T-helper 22 cell (primary cell): Measurements from ENCODE around the gene ZMYND10.

Source experiments
- DNase-seq: peaks from one replicate; pipeline ENCODE4 v3.0.0-alpha.2; 2020; ENCODE audit warnings: low read depth

The ZMYND10 gene

DNA sequence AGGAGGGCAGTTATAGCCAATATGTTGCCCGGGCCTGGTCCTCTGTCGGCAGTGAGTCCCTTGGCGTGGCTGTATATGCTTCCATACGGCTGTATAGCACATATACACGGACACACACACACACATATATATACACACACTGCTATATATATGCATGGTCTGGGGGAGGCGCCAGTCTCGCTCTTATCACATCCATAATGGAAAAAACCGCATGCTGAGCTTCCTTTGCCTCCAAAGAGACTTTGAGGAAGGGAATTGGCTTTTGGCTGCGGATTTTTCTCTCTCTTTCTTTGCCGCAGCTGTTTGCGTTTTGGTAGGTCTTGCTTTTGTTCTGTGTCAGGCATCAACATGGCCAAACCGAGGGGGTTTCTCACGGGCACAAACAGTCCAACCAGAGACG is 25.1 kb upstream of the ZMYND10 start:
- no peak for DNase-seq

DNA sequence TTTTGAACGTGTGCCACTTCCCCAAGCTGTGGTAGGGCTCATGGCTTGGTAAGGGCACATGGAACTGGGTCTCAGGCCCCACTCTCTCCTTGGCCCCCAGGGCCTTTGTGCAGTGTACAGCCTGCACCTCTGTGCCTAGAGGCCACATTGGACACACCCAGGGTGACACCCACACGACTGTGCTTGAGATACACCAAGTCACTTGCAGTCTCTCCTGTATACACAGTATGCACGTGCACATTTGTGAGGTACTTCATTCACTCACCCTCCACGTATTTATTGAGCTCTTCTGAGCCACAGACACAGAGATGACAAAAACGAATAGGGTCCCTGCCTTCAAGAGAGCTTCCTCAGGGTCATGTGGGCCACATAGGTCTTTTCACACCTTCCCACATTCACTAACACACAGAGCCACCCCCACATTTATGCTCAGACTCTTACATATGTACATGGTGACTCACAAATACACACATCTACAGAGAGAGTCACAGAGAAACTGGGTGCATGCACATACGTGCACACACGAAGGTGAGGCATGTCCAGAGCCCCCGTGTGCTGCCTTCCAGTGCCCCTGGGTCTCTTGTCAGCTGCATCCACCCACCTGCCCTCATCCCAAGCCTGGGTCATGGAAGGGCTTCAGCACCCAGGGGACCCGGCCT is 23.6 kb upstream of the ZMYND10 start:
- no peak for DNase-seq

GRCh38 chr3:50365842-50366220 is 20.3 kb upstream of the ZMYND10 start:
- DNase-seq = no peak

DNA sequence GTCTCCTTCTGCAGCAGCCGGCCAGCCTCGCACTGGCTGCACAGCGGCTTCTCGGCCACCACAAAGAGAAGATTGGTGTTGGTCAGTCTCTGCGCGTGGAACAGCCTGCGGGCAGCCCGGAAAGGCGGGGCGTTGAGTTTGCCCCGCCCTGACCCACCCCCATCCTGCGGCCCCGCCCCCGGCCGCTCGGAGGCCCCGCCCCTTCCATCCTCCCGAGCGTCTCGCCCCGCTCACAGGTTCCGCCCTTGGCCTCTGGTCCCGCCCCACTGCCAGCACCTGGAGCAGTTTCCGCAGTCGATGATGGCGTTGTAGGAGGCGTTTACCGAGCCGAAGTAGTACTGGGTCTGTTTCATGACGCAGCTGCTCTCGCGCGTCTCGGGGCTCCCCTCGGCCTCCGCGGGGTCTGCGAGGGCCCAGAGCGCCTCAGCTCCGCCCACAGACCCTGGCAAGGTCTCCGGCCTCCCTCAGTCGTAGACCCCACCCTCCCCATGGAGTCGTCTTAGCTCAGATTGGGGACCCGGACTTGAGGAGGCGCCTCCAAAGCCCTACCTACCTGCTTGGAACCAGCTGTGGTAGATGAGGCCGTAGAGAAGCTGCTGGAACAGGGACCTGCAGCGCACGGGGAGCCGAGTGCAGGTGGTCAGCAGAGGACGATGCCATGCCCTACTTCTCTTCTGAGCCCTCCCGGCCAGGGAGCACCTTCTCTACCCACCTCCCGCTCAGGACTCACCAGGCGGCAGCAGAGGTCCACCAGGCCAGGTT is 19.7 kb upstream of the ZMYND10 start:
- peak; percentile 94 for DNase-seq

GRCh38 chr3:50364573-50365079 is 19.1 kb upstream of the ZMYND10 start:
- DNase-seq = no peak

DNA sequence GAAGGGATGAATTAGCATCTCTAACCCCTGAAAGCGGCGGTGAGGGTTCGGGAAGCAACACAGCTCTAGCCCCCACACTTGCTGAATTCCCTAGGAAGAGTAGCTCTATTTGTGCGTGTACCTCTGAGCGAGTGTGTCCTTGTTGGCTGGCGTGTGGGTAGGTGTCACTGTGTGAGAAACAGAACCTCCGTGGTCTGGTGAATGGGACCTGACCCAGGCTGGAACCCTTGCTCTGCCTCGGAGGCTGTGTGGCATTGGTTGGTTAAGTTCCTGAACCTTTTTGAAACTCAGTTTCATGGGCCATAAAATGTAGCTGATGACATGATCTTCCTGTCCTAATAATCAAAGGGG is 14.2 kb upstream of the ZMYND10 start:
- DNase-seq = no peak

GRCh38 chr3:50358911-50359759 is 13.6 kb upstream of the ZMYND10 start, which contains the start of gene TMEM115:
TSS of gene TMEM115 (minus strand) at chr3:50359521. CDS start at chr3:50359063, 458 bp downstream.
- peak; percentile 96 for DNase-seq

DNA sequence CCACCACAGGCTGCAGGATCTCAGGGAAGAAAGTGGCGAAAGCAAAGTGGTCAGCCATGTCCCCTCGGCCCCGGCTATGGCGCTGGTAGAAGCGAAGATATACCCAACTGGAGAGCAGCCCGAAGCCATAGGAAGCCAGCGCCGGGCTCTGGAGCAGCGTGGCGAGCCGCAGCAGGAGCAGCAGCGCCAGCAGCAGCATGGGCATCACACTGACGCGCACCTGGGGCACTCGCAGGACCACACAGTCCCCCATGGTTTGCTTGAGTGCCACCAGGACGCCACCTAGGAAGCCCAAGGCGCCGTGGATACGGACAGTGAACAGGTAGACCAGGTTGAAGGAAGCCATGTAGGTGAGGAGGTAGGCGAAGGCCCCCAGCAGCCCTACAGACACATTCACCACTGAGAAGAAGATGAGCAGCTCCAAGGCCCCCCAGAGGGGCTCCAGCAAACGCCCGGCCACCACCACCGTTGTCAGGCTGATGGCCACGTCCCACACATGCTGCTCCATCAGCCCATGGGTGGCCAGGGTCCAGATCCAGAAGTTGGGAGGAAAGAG is 12.9 kb upstream of the ZMYND10 start:
- no peak for DNase-seq

- no peak for DNase-seq
Observed at GRCh38 chr3:50357481-50357880, 11.9 kb upstream of the ZMYND10 start.

- DNase-seq = no peak
Observed at GRCh38 chr3:50356553-50356952, 11.0 kb upstream of the ZMYND10 start.

DNA sequence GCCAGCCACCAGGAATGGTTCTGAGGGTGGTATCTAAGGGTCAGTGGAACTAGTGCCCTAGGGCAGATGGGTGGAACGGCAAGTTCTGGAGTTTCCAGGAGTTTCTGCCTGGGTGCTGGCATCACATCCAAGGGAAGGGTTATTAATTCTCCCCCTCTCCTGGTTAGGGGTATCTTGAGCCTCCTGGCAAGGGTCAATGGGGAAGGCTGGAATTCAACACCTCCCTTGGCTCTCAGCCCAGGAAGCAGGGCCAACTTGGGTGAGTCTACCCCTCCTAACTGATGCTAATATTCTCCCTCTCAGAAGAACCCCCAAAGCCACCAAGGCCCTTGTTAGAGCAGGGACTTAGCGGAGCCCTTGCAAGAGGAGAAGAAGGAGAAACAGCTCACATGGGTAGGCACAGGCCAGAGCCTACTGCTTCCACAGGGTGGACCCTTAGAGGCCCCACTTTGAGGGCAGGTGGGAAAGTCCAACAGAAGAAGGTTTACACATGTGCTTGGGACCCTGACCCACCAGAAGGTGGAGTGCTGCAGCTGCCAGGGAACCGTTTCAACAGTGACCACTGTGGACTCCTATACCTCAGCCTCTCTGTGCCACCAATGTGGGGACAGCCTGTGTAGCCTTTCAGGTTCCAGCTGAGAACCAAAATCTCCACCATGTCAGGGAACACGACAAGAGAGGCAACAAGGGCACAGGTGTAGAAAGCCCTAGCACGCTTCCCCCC is 10.5 kb upstream of the ZMYND10 start:
- no peak for DNase-seq

DNA sequence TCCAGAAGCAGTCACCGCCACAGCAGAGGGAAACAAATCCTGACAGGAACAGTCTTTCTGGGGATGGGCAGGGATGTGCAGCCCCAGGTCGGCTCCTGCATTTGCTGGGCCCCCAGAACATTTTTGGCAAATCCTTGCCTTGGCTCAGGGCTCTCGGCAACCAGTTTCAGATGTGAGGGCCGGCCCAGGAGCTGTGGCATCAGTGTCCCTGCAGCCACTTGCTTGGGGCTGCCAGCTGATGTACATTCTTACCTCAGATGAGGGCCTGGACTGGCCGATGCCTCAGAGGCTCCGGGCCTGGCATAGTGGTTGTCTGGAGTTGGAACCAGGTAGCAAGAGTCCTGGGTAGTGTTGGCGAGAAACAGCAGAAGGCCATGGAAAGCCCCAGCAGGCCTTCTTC is 9.3 kb upstream of the ZMYND10 start:
- DNase-seq = no peak

- no peak for DNase-seq
Observed at GRCh38 chr3:50354186-50354764, 8.7 kb upstream of the ZMYND10 start.

GRCh38 chr3:50353245-50354004 is 7.9 kb upstream of the ZMYND10 start:
- DNase-seq = no peak

GRCh38 chr3:50352781-50353180 is 7.2 kb upstream of the ZMYND10 start:
- DNase-seq = no peak

DNA sequence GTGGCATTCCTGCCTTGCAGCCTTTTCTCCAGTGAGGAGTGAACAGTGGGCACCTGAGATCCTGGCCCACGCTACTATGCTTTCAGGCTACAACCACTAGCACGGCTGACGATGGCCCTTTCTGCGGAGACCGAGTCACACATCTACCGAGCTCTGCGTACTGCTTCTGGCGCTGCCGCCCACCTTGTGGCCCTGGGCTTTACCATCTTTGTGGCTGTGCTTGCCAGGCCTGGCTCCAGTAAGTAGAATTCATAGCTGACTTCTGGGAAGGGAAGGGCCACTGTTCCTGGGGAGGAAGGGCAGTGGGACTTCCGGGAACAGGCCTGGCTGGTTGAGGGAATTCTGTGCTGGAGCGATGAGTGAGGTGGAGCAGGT is 5.8 kb upstream of the ZMYND10 start:
- DNase-seq = no peak

DNA sequence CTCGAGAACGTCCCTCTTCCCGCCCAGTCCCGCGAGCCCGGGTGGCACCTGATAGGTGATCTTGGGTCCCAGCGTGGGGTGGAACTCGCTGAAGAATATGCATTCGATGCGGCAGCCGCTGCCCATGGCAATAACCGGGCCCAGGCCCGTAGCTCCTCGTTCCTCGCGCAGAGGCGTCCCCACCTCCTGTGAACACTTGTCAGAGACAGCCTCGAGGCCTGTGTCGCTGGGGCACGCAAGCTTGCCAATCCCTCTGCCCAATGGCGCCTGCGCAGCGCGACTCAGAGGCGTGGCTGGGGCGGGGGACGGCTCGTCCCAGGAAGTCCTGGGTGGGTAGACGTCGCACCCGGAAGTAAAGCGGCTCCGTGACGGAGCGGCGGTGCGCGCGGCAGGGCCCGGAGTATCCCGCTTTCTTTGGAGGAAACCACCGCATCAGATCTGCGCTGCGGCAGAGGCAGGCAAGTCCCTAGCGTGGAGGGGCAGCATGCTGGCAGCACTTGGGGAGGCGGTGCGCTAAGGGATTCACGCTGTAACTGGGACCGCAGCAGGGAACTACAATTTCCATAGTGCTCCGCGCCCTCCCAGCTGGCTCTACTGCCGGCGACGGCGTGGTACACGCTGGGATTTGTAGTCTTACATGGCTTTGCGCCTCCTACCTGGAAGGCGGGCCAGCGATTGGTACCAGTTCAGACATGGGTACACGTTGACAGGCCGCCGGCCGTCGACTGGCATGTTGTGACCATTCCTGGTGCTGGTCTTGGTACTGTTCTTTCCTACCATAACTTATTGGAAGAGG is 5.2 kb upstream of the ZMYND10 start, which contains the start of the genes CYB561D2 and NPRL2:
Gene CYB561D2, plus strand, starts transcription at position 336 of the 796 bp plus-strand sequence. CDS start 572 bp downstream, outside the sequence.
Gene NPRL2, minus strand, starts transcription at position 249 of the 796 bp plus-strand sequence. Its CDS starts 123 bp downstream, at position 126.
- peak; percentile 99 for DNase-seq

- DNase-seq = no peak
Observed at GRCh38 chr3:50350213-50350526, 4.6 kb upstream of the ZMYND10 start.

DNA sequence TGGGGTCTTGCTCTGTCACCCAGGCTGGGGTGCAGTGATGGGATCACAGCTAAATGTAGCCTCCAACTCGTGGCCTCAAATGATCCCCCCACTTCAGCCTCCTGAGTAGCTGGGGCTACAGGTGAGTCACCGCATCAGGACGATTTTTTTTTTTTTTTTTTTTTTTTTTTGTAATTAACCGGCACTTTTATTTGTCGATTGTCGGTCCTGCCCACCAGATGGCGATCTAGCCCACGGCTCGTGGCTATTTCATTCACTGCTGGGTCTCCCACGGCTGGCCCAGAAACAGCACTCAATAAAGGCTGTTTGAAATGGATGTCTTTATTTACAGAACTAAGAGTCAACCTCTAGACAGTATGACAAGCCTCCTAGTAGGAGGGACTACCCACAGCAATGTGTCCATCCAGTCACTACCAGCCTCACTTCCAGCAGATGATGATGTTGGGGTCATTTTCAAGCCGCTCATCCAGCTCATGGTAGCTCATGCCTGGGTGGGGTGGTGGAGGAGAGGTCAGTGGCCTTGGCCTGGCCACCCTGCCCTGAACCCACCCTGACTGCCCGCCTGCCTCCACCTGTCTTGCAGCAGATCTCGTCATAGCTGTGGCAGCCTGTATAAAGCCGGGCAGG is 1.8 kb upstream of the ZMYND10 start:
- DNase-seq = peak; percentile 61
